Parathyroid adenoma (tissue), 2 donors: ENCODE results near the gene COMMD6.
A peak's percentile ranks its signal among the peaks of the same experiment; 100 is the strongest.

Experiments used
- H2AFZ ChIP-seq: fragments of 300-600 bp; sonication (generic); one replicate; pipeline ENCODE4 v1.7.0; 2017; ENCODE audit warnings: antibody characterized with exemption, mild to moderate bottlenecking
- H3K27ac ChIP-seq: fragments of 300-600 bp; sonication (generic); one replicate; pipeline ENCODE4 v1.7.0; 2017
- H3K27me3 ChIP-seq: fragments of 300-600 bp; sonication (generic); one replicate; pipeline ENCODE4 v1.7.0; 2017; ENCODE audit warnings: low read length; ENCODE audit not compliant: control insufficient read depth, insufficient read depth
- H3K36me3 ChIP-seq: fragments of 300-600 bp; sonication (generic); one replicate; pipeline ENCODE4 v1.7.0; 2017; ENCODE audit warnings: low read length; ENCODE audit not compliant: control insufficient read depth, insufficient read depth
- H3K4me1 ChIP-seq: fragments of 300-600 bp; sonication (generic); one replicate; pipeline ENCODE4 v1.7.0; 2017; ENCODE audit warnings: control low read depth
- H3K4me2 ChIP-seq: fragments of 300-600 bp; sonication (generic); one replicate; pipeline ENCODE4 v1.7.0; 2017; ENCODE audit warnings: low read length
- H3K4me3 ChIP-seq: fragments of 300-600 bp; sonication (generic); one replicate; pipeline ENCODE4 v1.7.0; 2017; ENCODE audit warnings: low read depth, low read length
- H3K79me2 ChIP-seq: fragments of 300-600 bp; sonication (generic); one replicate; pipeline ENCODE4 v1.7.0; 2017; ENCODE audit warnings: control low read depth
- H3K9ac ChIP-seq: fragments of 300-600 bp; sonication (generic); one replicate; pipeline ENCODE4 v1.7.0; 2017; ENCODE audit warnings: mild to moderate bottlenecking
- H3K9me3 ChIP-seq: fragments of 300-600 bp; sonication (generic); one replicate; pipeline ENCODE4 v1.7.0; 2017; ENCODE audit warnings: low read length; ENCODE audit not compliant: control insufficient read depth
- CTCF ChIP-seq: fragments of 300-600 bp; sonication (generic); IDR thresholded peaks from one replicate; pipeline ENCODE4 v1.7.0; 2017; ENCODE audit warnings: antibody characterized with exemption, mild to moderate bottlenecking
- donor health status: primary hyperparathyroidism.

COMMD6 gene

GRCh38 chr13:75489502-75490263 lies 48.0 kb downstream of the COMMD6 start:
- Histone ChIP-seq H3K9me3 (no peaks in the 10 kb centered on the region), H3K4me1 (no peaks in the 10 kb centered on the region), H3K9ac (no peak overlapping the region), H2AFZ (no peak overlapping the region), H3K4me2 (no peak overlapping the region), H3K27me3 (no peaks in the 10 kb centered on the region), H3K36me3 (no peaks in the 10 kb centered on the region), H3K4me3 (no peak overlapping the region), H3K27ac (no peak overlapping the region), H3K79me2 (no peaks in the 10 kb centered on the region)
- no peak for TF ChIP-seq CTCF

GRCh38 chr13:75486146-75487062 lies 51.2 kb downstream of the COMMD6 start:
- no peak overlapping the region for H3K4me3 ChIP-seq
- H3K27ac ChIP-seq: no peak overlapping the region
- TF ChIP-seq CTCF: no peak
- H2AFZ ChIP-seq: no peak overlapping the region
- H3K4me1 ChIP-seq: no peaks in the 10 kb centered on the region
- no peaks in the 10 kb centered on the region for H3K79me2 ChIP-seq
- H3K9me3 ChIP-seq: no peaks in the 10 kb centered on the region
- H3K4me2 ChIP-seq: no peak overlapping the region
- no peaks in the 10 kb centered on the region for H3K27me3 ChIP-seq
- H3K9ac ChIP-seq: no peak overlapping the region
- H3K36me3 ChIP-seq: no peaks in the 10 kb centered on the region

GRCh38 chr13:75485286-75486062 lies 52.2 kb downstream of the COMMD6 start:
- Histone ChIP-seq H3K4me3 (no peak overlapping the region), H3K9ac (no peak overlapping the region), H3K36me3 (no peaks in the 10 kb centered on the region), H3K27ac (no peak overlapping the region), H3K4me2 (no peak overlapping the region), H2AFZ (no peak overlapping the region), H3K27me3 (no peaks in the 10 kb centered on the region), H3K9me3 (no peaks in the 10 kb centered on the region), H3K4me1 (no peaks in the 10 kb centered on the region), H3K79me2 (no peaks in the 10 kb centered on the region)
- no peak for TF ChIP-seq CTCF

DNA sequence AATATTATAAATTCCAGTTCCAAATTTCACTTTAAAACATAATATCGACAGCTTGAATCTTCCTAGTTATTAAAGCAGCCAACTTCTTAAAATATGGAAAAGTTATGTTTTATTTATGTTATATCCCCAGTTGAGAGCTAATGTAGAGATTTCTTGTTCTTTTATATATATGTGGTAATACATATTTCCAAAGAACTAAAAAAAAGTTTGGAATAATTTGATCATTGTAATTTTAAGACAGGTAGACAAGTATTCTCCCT lies 54.9 kb downstream of the COMMD6 start:
- H3K27ac ChIP-seq: peak overlapping the region; percentile 69
- H3K27me3 ChIP-seq: no peaks in the 10 kb centered on the region
- H3K36me3 ChIP-seq: no peaks in the 10 kb centered on the region
- peak overlapping the region; percentile 93 for H3K4me2 ChIP-seq
- peak overlapping the region; percentile 77 for H3K4me3 ChIP-seq
- no peaks in the 10 kb centered on the region for H3K4me1 ChIP-seq
- no peaks in the 10 kb centered on the region for H3K9me3 ChIP-seq
- no peak for TF ChIP-seq CTCF
- peak overlapping the region; percentile 81 for H2AFZ ChIP-seq
- no peaks in the 10 kb centered on the region for H3K79me2 ChIP-seq
- no peak overlapping the region for H3K9ac ChIP-seq
